ENCODE results near the gene STXBP6.

- TF ChIP-seq EZH2 (IDR thresholded peaks at IDR 0.05; ENCODE audit: low read length) (no peak), CTCF (optimal IDR thresholded peaks at IDR 0.05 in 1 of 3, IDR thresholded peaks at IDR 0.05 in 1 of 3, conservative IDR thresholded peaks at IDR 0.05 in 1 of 3; ENCODE audit: extremely low read depth in 1 of 3, insufficient read depth in 2 of 3, low read length in 3 of 3) (no peak)
Measured at GRCh38 chr14:24954700-24955037, 95.3 kb downstream of the STXBP6 start.
